HepG2 (cell line): ENCODE data around the gene ZNF608. TPM values are rescaled to one million over a fixed set of nuclear protein-coding genes. Genes with fewer than 3 reads are reported as not detected.

Experiments
- ATAC-seq: fragments of 200-7000 bp; cut with Tn5 transposase; 3 replicates; pipeline ENCODE4 v1.9.1; 2020; ENCODE audit warnings: mild to moderate bottlenecking, moderate library complexity
- BruUV-seq: library from RNA; stranded (reverse); fragments of 400-500 nt; replicated peaks from 2 replicates; lab custom pipeline; 2021; lab: Mats Ljungman, UMichigan
- CTCF ChIA-PET: fragments of 300-600 bp; formaldehyde crosslinking; extraction: SDS; loops from one replicate; lab custom pipeline; 2021; ENCODE audit warnings: low total read pairs, inconsistent platforms, low intra/inter-chr PET ratio; lab: Yijun Ruan, JAX
- POLR2A ChIA-PET: fragments of 350-600 bp; sonication (Branson Sonifier 250); formaldehyde crosslinking; loops from one replicate; lab custom pipeline; 2020; ENCODE audit warnings: antibody characterized with exemption, inconsistent platforms; lab: Yijun Ruan, JAX
- DNase-seq: peaks from one replicate; pipeline ENCODE4 v3.0.0-alpha.2; 2015; ENCODE audit warnings: low spot score
- FAIRE-seq: peaks from 3 replicates; lab custom pipeline; 2011; peaks lifted over from hg19 to GRCh38; lab: Jason Lieb, UNC
- H2AFZ ChIP-seq: one replicate; pipeline ENCODE4 v1.6.1; 2011; ENCODE audit warnings: low read length, inconsistent platforms
- H3K27ac ChIP-seq: fragments of 300-600 bp; 3 replicates; pipeline ENCODE4 v1.8.0; 2011; ENCODE audit warnings: mixed run types, mild to moderate bottlenecking, mixed read lengths, low read length, inconsistent platforms; ENCODE audit not compliant: insufficient read depth; ENCODE audit errors: extremely low read length
- H3K27me3 ChIP-seq, 2 experiments: fragments of 200-600 bp in 1 of 2; 2 replicates in 1 of 2; 3 replicates in 1 of 2; pipeline versions ENCODE4 v1.6.0 to v1.8.0; 2011; ENCODE audit warnings: low read length in 2 of 2, mild to moderate bottlenecking in 2 of 2, moderate library complexity in 2 of 2, inconsistent platforms in 1 of 2; ENCODE audit not compliant: insufficient read depth in 2 of 2, control insufficient read depth in 1 of 2
- H3K36me3 ChIP-seq, 2 experiments: fragments of 200-600 bp in 1 of 2; replicated peaks in 1 of 2; 2 replicates in 1 of 2; 3 replicates in 1 of 2; pipeline versions ENCODE4 v1.5.1 to v1.8.0; 2011; ENCODE audit warnings: low read length in 2 of 2, inconsistent platforms in 1 of 2; ENCODE audit not compliant: insufficient read depth in 2 of 2, control insufficient read depth in 1 of 2
- H3K4me1 ChIP-seq: 2 replicates; pipeline ENCODE4 v1.5.1; 2012; ENCODE audit warnings: low read length, inconsistent platforms; ENCODE audit not compliant: insufficient read depth
- H3K4me2 ChIP-seq: 2 replicates; pipeline ENCODE4 v1.6.0; 2011; ENCODE audit warnings: low read depth, low read length, inconsistent platforms
- H3K4me3 ChIP-seq, 3 experiments: fragments of 200-600 bp in 1 of 3; sonication (generic), shearing (Covaris generic) in 1 of 3; replicated peaks in 1 of 3; 2 replicates each; pipeline ENCODE4 v1.5.1; 2011 to 2016; ENCODE audit warnings: low read length in 3 of 3, inconsistent platforms in 2 of 3, low read depth in 2 of 3, mild to moderate bottlenecking in 2 of 3, control low read depth in 1 of 3, mixed read lengths in 1 of 3; ENCODE audit not compliant: insufficient read depth in 1 of 3
- H3K79me2 ChIP-seq: one replicate; pipeline ENCODE4 v1.6.1; 2011; ENCODE audit warnings: low read length, inconsistent platforms; ENCODE audit not compliant: insufficient read depth
- H3K9ac ChIP-seq: 2 replicates; pipeline ENCODE4 v1.6.0; 2011; ENCODE audit warnings: mild to moderate bottlenecking, low read depth, low read length, inconsistent platforms; ENCODE audit not compliant: insufficient read depth
- H3K9me3 ChIP-seq: 2 replicates; pipeline ENCODE4 v1.5.1; 2012; ENCODE audit warnings: mild to moderate bottlenecking, low read length
- H4K20me1 ChIP-seq: 2 replicates; pipeline ENCODE4 v1.6.0; 2011; ENCODE audit warnings: inconsistent platforms, mild to moderate bottlenecking, low read length, moderate library complexity; ENCODE audit not compliant: insufficient read depth
- DR1 ChIP-seq: sonication (generic); formaldehyde crosslinking; IDR thresholded peaks from 2 replicates; pipeline ENCODE4 v1.8.0; 2021; ENCODE audit warnings: mild to moderate bottlenecking, missing genetic modification reagents, inconsistent platforms
- KDM6A ChIP-seq: IDR thresholded peaks from 2 replicates; pipeline ENCODE4 v1.6.1; 2016; ENCODE audit warnings: low read depth
- KLF16 ChIP-seq, 2 experiments: sonication (generic) in 1 of 2; formaldehyde crosslinking in 1 of 2; IDR thresholded peaks; 2 replicates each; pipeline versions ENCODE4 v1.6.1 to v1.8.0; 2016 to 2023; ENCODE audit warnings: missing genetic modification reagents in 2 of 2, missing compliant biosample characterization in 1 of 2
- MAFK ChIP-seq, 2 experiments: IDR thresholded peaks in 1 of 2; conservative IDR thresholded peaks in 1 of 2; 2 replicates each; pipeline ENCODE4 v1.6.1; 2011; ENCODE audit warnings: improper control_type of control experiment in 2 of 2, low read length in 2 of 2
- NR0B2 ChIP-seq: sonication (generic); formaldehyde crosslinking; IDR thresholded peaks from 2 replicates; pipeline ENCODE4 v1.4.0; 2020; ENCODE audit warnings: mild to moderate bottlenecking, missing genetic modification reagents
- ZNF326 ChIP-seq: sonication (generic); formaldehyde crosslinking; IDR thresholded peaks from 2 replicates; pipeline ENCODE4 v1.4.0; 2020; ENCODE audit warnings: missing genetic modification reagents, borderline replicate concordance
- ZNF431 ChIP-seq: sonication (generic); formaldehyde crosslinking; IDR thresholded peaks from 2 replicates; pipeline ENCODE4 v1.9.0; 2022; ENCODE audit warnings: missing genetic modification reagents, low read depth, mild to moderate bottlenecking, borderline replicate concordance
- ZNF562 ChIP-seq: sonication (generic); formaldehyde crosslinking; IDR thresholded peaks from 2 replicates; pipeline ENCODE4 v1.8.0; 2022; ENCODE audit warnings: missing genetic modification reagents, borderline replicate concordance
- ZNF816 ChIP-seq: sonication (generic); formaldehyde crosslinking; IDR thresholded peaks from 2 replicates; pipeline ENCODE4 v1.8.0; 2022; ENCODE audit warnings: missing genetic modification reagents, mild to moderate bottlenecking, borderline replicate concordance
- WGBS: methylation state at CpG from one replicate; pipeline ENCODE4 v1.1.6; 2017; ENCODE audit warnings: low lambda C conversion rate; 5-methylcytosine and 5-hydroxymethylcytosine counted together
- in situ Hi-C: cut with HindIII; loops from 2 replicates; pipeline ENCODE4 v1.10.0; 2017; ENCODE audit warnings: low pct_unique_long_range_greater_than_20kb; ENCODE audit not compliant: extremely low pct_ligation_motif_present
- intact Hi-C: fragments of 100-400 bp; cut with micrococcal nuclease; formaldehyde crosslinking; loops from one replicate; pipeline ENCODE4 v1.10.0; 2022; ENCODE audit not compliant: unreplicated experiment
- polyA plus RNA-seq, 8 experiments: library from polyadenylated mRNA; depleted of rRNA in 3 of 8; stranded (reverse) in 7 of 8; unstranded in 1 of 8; fragments of >200 nt; fragmentation: Illumina TruSeq in 4 of 8; extraction: Trizol in 4 of 8; gene quantifications; 2 replicates each; pipeline versions ENCODE4 v1.2.1 to v1.2.3, GENCODE V29; 2011 to 2016; ENCODE audit warnings: low read depth in 4 of 8, missing spikeins in 1 of 8, mixed read lengths in 1 of 8; ENCODE audit not compliant: insufficient read depth in 1 of 8
- total RNA-seq, 5 experiments: library from RNA; depleted of rRNA; stranded (reverse); fragments of >200 nt; fragmentation: Illumina TruSeq; extraction: Trizol; gene quantifications; 2 replicates each; pipeline ENCODE4 v1.2.3, GENCODE V29; 2016; ENCODE audit warnings: low read depth in 1 of 5

ZNF608 gene
- total and polyA plus RNA-seq, 2 of the 13 experiments (the other 11 are each of a cell fraction or from before 2014, with no cell fraction given) = 0.66 to 0.91 TPM

GRCh38 chr5:124754206-124754927 is 7.9 kb upstream of the ZNF608 start:
- BruUV-seq = no TSS peak
- H4K20me1 ChIP-seq = no peaks in the 10 kb centered on the region
- WGBS = 38% methylated on average over 7 of the region's 7 CpGs
- FAIRE-seq (no peak), ATAC-seq (no peak), DNase-seq (no peak)
- H3K9ac ChIP-seq = no peak overlapping the region
- H3K4me1 ChIP-seq = peaks cover 10% of the 10 kb centered on the region
- in situ Hi-C loops (no loop called here), intact Hi-C loops (no loop called here)
- no peaks in the 10 kb centered on the region for H3K36me3 ChIP-seq
- no peaks in the 10 kb centered on the region; a peak in 1 of 5 replicates for H3K27me3 ChIP-seq
- ChIA-PET POLR2A (no interaction called here), CTCF (no interaction called here)
- H3K79me2 ChIP-seq = no peaks in the 10 kb centered on the region
- H3K9me3 ChIP-seq = no peaks in the 10 kb centered on the region
- no peak overlapping the region for H3K4me2 ChIP-seq
- H3K4me3 ChIP-seq = no peak overlapping the region
- no peak for TF ChIP-seq NR0B2 (CRISPR knock-in tag)
- TF ChIP-seq ZNF326 = no peak
- TF ChIP-seq MAFK (conservative IDR thresholded peaks at IDR 0.05 in 1 of 2, IDR thresholded peaks at IDR 0.05 in 1 of 2; ENCODE audit: low read length in 2 of 2) = peak; percentile 32 to 48; a peak in 3 of 4 replicates
- no peak for TF ChIP-seq KLF16 (CRISPR knock-in tag; IDR thresholded peaks at IDR 0.05)
- H2AFZ ChIP-seq = no peak overlapping the region
- no peak overlapping the region for H3K27ac ChIP-seq

- Histone ChIP-seq H3K4me1 (peaks cover 23% of the 10 kb centered on the region), H3K4me2 (no peak overlapping the region), H3K27ac (no peak overlapping the region), H3K9ac (no peak overlapping the region), H3K79me2 (no peaks in the 10 kb centered on the region), H3K27me3 (peaks cover 0 to 3% of the 10 kb centered on the region in 2 experiments; a peak in 3 of 5 replicates), H3K4me3 (no peak overlapping the region), H2AFZ (no peak overlapping the region), H3K36me3 (no peaks in the 10 kb centered on the region), H3K9me3 (no peaks in the 10 kb centered on the region), H4K20me1 (no peaks in the 10 kb centered on the region)
- DNase-seq (no peak), FAIRE-seq (no peak), ATAC-seq (no peak)
- intact Hi-C loops = no loop called here
- ChIA-PET POLR2A (no interaction called here), CTCF (no interaction called here)
- WGBS = 32% methylated on average over 6 of the region's 6 CpGs
- BruUV-seq = no TSS peak
- in situ Hi-C loops = no loop called here
- TF ChIP-seq ZNF431 (CRISPR knock-in tag) (no peak), DR1 (CRISPR knock-in tag) (no peak), KDM6A (CRISPR knock-in tag) (no peak), ZNF562 (CRISPR knock-in tag) (no peak), ZNF816 (CRISPR knock-in tag) (no peak)
Measured at GRCh38 chr5:124752854-124753720, 6.6 kb upstream of the ZNF608 start.
